ENCODE measurements around the gene NPTN. TPM values are rescaled to one million over a fixed set of nuclear protein-coding genes. Genes with fewer than 3 reads are reported as not detected.

Gene NPTN
- polyA plus RNA-seq, 1 donor (not counting 4 experiments of a cell fraction or from before 2014, with no cell fraction given) = 223 TPM

DNA sequence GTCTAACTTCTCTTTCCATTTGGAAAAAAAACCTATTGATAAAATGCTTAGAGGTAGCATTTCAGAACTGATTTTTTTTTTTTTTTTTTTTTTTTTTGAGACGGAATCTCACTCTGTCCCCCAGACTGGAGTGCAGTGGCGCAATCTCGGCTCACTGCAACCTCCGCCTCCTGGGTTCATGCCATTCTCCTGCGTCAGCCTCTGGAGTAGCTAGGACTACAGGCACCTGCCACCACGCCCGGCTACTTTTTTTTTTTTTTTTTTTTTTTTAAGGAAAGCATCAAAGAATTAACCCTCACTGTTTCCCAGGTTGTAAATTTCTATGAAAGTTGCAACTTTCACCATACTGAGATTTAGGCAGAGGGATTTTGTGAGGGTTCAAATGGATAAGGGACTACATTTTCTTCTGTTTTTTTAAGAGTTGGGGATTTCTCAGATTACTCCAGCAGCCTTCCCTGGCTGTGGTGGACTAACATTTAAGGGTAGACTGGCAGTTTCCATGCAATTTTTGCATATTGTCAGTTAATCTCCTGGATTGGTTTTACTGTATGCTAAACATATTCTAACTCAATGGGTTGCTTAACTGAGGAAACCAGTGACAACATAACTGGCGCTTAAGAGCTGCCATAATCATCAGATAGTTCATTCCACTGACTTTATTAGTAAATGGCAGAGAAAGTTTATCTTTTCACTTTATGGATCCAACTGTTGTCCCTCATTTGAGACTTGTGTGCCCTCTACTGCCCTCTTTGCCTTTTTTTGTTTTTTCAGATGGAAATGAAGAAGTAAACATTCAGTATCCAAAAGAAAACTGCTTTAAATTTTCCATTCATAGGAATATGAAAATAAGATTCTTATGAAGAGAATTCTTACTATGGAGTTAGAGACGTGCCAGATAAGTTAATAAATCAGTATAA is 93.7 kb downstream of the NPTN start:
- Histone ChIP-seq H3K4me2 (ENCODE audit: control insufficient read depth, extremely low read depth, insufficient read depth, low read depth, low read length) (no peak overlapping the region), H3K4me1 (ENCODE audit: control insufficient read depth, extremely low read depth, insufficient read depth, low read length) (peaks cover 6% of the 10 kb centered on the region), H3K4me3 (ENCODE audit: control insufficient read depth in 2 of 3, extremely low read depth in 1 of 3, insufficient read depth in 2 of 3, low read depth in 1 of 3, low read length in 3 of 3) (no peak overlapping the region), H2AFZ (ENCODE audit: control insufficient read depth, low read length) (no peak overlapping the region), H3K27me3 (ENCODE audit: control insufficient read depth, extremely low read depth, insufficient read depth, low read length) (no peaks in the 10 kb centered on the region), H3K79me2 (ENCODE audit: control insufficient read depth, insufficient read depth, low read length) (no peaks in the 10 kb centered on the region), H3K9ac (ENCODE audit: control insufficient read depth, extremely low read depth, insufficient read depth, low read length) (no peak overlapping the region), H3K27ac (ENCODE audit: control insufficient read depth, insufficient read depth, low read length) (no peak overlapping the region), H3K9me1 (ENCODE audit: control insufficient read depth, extremely low read depth, insufficient read depth, low read length) (no peaks in the 10 kb centered on the region), H3K9me3 (ENCODE audit: control insufficient read depth, low read depth, low read length) (no peaks in the 10 kb centered on the region), H3K36me3 (ENCODE audit: control insufficient read depth in 2 of 2, extremely low read depth in 1 of 2, insufficient read depth in 2 of 2, low read length in 2 of 2) (no peaks in the 10 kb centered on the region), H4K20me1 (ENCODE audit: control insufficient read depth, extremely low read depth, insufficient read depth, low read length) (no peaks in the 10 kb centered on the region)
- DNase-seq (ENCODE audit: low read depth, low spot score) = no peak
- FAIRE-seq = no peak
- dilution Hi-C loops (cut with MboI; ENCODE audit: extremely low pct_ligation_motif_present, low sequenced_read_pairs) = no loop called here
- TF ChIP-seq EZH2 (IDR thresholded peaks at IDR 0.05; ENCODE audit: low read length) (no peak), CTCF (optimal IDR thresholded peaks at IDR 0.05 in 1 of 3, IDR thresholded peaks at IDR 0.05 in 1 of 3, conservative IDR thresholded peaks at IDR 0.05 in 1 of 3; ENCODE audit: extremely low read depth in 1 of 3, insufficient read depth in 2 of 3, low read length in 3 of 3) (no peak)

DNA sequence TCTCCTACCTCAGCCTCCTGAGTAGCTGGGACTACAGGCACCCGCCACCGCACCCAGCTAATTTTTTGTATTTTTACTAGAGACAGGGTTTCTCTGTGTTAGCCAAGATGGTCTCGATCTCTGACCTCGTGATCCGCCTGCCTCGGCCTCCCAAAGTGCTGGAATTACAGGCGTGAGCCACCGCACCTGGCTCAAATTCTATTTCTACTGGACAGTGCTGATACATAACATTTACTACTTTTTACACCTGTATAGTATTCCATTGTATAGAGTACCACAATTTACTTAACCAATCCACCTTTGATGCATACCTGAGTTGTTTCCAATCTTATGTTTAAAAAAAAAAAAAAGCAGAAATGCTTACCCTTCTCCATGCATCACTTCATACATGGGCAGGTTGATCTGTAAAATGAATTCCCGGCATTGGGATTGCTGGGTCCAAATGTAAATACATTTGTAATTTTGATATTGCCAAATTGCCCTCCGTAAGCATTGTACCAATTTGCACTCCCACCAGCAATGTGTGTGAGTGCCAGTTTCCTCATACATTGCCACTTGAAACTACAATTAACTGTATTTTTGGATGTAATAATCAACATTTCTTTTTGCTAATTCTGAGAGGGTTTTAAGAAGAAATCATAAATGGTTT is 94.5 kb downstream of the NPTN start:
- dilution Hi-C loops (cut with MboI; ENCODE audit: extremely low pct_ligation_motif_present, low sequenced_read_pairs) = no loop called here
- TF ChIP-seq CTCF (optimal IDR thresholded peaks at IDR 0.05 in 1 of 3, IDR thresholded peaks at IDR 0.05 in 1 of 3, conservative IDR thresholded peaks at IDR 0.05 in 1 of 3; ENCODE audit: extremely low read depth in 1 of 3, insufficient read depth in 2 of 3, low read length in 3 of 3) (no peak), EZH2 (IDR thresholded peaks at IDR 0.05; ENCODE audit: low read length) (no peak)
- FAIRE-seq (no peak), DNase-seq (ENCODE audit: low read depth, low spot score) (no peak)
- H2AFZ ChIP-seq (ENCODE audit: control insufficient read depth, low read length) = no peak overlapping the region
- no peak overlapping the region for H3K4me3 ChIP-seq (ENCODE audit: control insufficient read depth in 2 of 3, extremely low read depth in 1 of 3, insufficient read depth in 2 of 3, low read depth in 1 of 3, low read length in 3 of 3)
- no peaks in the 10 kb centered on the region for H3K27me3 ChIP-seq (ENCODE audit: control insufficient read depth, extremely low read depth, insufficient read depth, low read length)
- no peak overlapping the region for H3K4me2 ChIP-seq (ENCODE audit: control insufficient read depth, extremely low read depth, insufficient read depth, low read depth, low read length)
- H3K9me3 ChIP-seq (ENCODE audit: control insufficient read depth, low read depth, low read length) = no peaks in the 10 kb centered on the region
- no peaks in the 10 kb centered on the region for H4K20me1 ChIP-seq (ENCODE audit: control insufficient read depth, extremely low read depth, insufficient read depth, low read length)
- H3K79me2 ChIP-seq (ENCODE audit: control insufficient read depth, insufficient read depth, low read length) = no peaks in the 10 kb centered on the region
- no peak overlapping the region for H3K9ac ChIP-seq (ENCODE audit: control insufficient read depth, extremely low read depth, insufficient read depth, low read length)
- H3K9me1 ChIP-seq (ENCODE audit: control insufficient read depth, extremely low read depth, insufficient read depth, low read length) = no peaks in the 10 kb centered on the region
- H3K36me3 ChIP-seq (ENCODE audit: control insufficient read depth in 2 of 2, extremely low read depth in 1 of 2, insufficient read depth in 2 of 2, low read length in 2 of 2) = no peaks in the 10 kb centered on the region
- H3K27ac ChIP-seq (ENCODE audit: control insufficient read depth, insufficient read depth, low read length) = no peak overlapping the region
- peaks cover 6% of the 10 kb centered on the region for H3K4me1 ChIP-seq (ENCODE audit: control insufficient read depth, extremely low read depth, insufficient read depth, low read length)

Data from keratinocyte (primary cell).